Endothelial cell of umbilical vein (primary cell): ENCODE data around the gene APBB1. TPM values are rescaled to one million over a fixed set of nuclear protein-coding genes. Genes with fewer than 3 reads are reported as not detected.

Source experiments
- BruUV-seq: library from RNA; stranded (reverse); fragments of 400-500 nt; replicated peaks from 2 replicates; lab custom pipeline; 2021; lab: Mats Ljungman, UMichigan
- CTCF ChIA-PET: fragments of 300-600, 350-600 bp; sonication (Branson Sonifier 250); formaldehyde crosslinking; loops from one replicate; lab custom pipeline; 2021; ENCODE audit warnings: antibody characterized with exemption, inconsistent platforms; lab: Charles Lee
- POLR2A ChIA-PET: fragments of 300-600, 350-600 bp; sonication (Branson Sonifier 250); formaldehyde crosslinking; loops from one replicate; lab custom pipeline; 2021; ENCODE audit warnings: antibody characterized with exemption, inconsistent platforms; lab: Charles Lee
- DNase-seq: peaks from one replicate; pipeline ENCODE4 v3.0.0-alpha.2; 2011; ENCODE audit warnings: low read depth, low spot score
- FAIRE-seq: peaks from 2 replicates; lab custom pipeline; 2011; peaks lifted over from hg19 to GRCh38; lab: Jason Lieb, UNC
- H2AFZ ChIP-seq: 2 replicates; pipeline ENCODE4 v1.6.0; 2012; ENCODE audit warnings: low read depth, low read length, control low read depth, inconsistent platforms
- H3K27ac ChIP-seq: 2 replicates; pipeline ENCODE4 v1.5.1; 2011; ENCODE audit warnings: low read depth, mild to moderate bottlenecking, control low read depth, low read length, moderate library complexity; ENCODE audit not compliant: insufficient read depth
- H3K27me3 ChIP-seq, 2 experiments: 2 replicates each; pipeline versions ENCODE4 v1.6.0 to v1.6.1; 2011; ENCODE audit warnings: low read length in 2 of 2, mixed read lengths in 1 of 2; ENCODE audit not compliant: control insufficient read depth in 2 of 2, insufficient read depth in 2 of 2
- H3K36me3 ChIP-seq, 2 experiments: 2 replicates in 1 of 2; 3 replicates in 1 of 2; pipeline ENCODE4 v1.5.1; 2011; ENCODE audit warnings: low read length in 2 of 2, mild to moderate bottlenecking in 1 of 2, moderate library complexity in 1 of 2; ENCODE audit not compliant: control insufficient read depth in 2 of 2, insufficient read depth in 2 of 2; ENCODE audit errors: extremely low read depth in 1 of 2
- H3K4me1 ChIP-seq: 3 replicates; pipeline ENCODE4 v1.5.1; 2011; ENCODE audit warnings: mild to moderate bottlenecking, low read length; ENCODE audit not compliant: control insufficient read depth, insufficient read depth; ENCODE audit errors: extremely low read depth
- H3K4me2 ChIP-seq: 2 replicates; pipeline ENCODE4 v1.6.1; 2011; ENCODE audit warnings: low read length, control low read depth, mixed read lengths; ENCODE audit not compliant: insufficient read depth
- H3K4me3 ChIP-seq, 3 experiments: fragments of 200-600 bp in 1 of 3; sonication (generic), shearing (Covaris generic) in 1 of 3; replicated peaks in 1 of 3; 2 replicates each; pipeline ENCODE4 v1.5.1; 2011 to 2016; ENCODE audit warnings: control low read depth in 3 of 3, low read length in 3 of 3, mild to moderate bottlenecking in 2 of 3, inconsistent platforms in 1 of 3, low read depth in 1 of 3, moderate library complexity in 1 of 3; ENCODE audit not compliant: insufficient read depth in 1 of 3
- H3K79me2 ChIP-seq: 2 replicates; pipeline ENCODE4 v1.6.0; 2012; ENCODE audit warnings: low read length, inconsistent platforms; ENCODE audit not compliant: control insufficient read depth, insufficient read depth
- H3K9ac ChIP-seq: replicated peaks from 2 replicates; pipeline ENCODE3; 2011; ENCODE audit warnings: low read length, control low read depth; ENCODE audit not compliant: insufficient read depth; ENCODE audit errors: extremely low read depth
- H3K9me1 ChIP-seq: replicated peaks from 3 replicates; pipeline ENCODE4 v1.6.0; 2011; ENCODE audit warnings: mild to moderate bottlenecking, low read length; ENCODE audit not compliant: control insufficient read depth, insufficient read depth; ENCODE audit errors: extremely low read depth
- H3K9me3 ChIP-seq: replicated peaks from 2 replicates; pipeline ENCODE4 v1.5.1; 2012; ENCODE audit warnings: low read length, inconsistent platforms; ENCODE audit not compliant: control insufficient read depth, insufficient read depth
- H4K20me1 ChIP-seq: replicated peaks from 2 replicates; pipeline ENCODE3; 2011; ENCODE audit warnings: mild to moderate bottlenecking, low read length; ENCODE audit not compliant: control insufficient read depth, insufficient read depth; ENCODE audit errors: extremely low read depth
- CTCF ChIP-seq, 2 donors: IDR thresholded peaks; 1 replicate in 1 of 2; 2 replicates in 1 of 2; pipeline ENCODE4 v1.5.1; 2011; ENCODE audit warnings: low read length in 2 of 2, mild to moderate bottlenecking in 2 of 2, moderate library complexity in 2 of 2, control low read depth in 1 of 2, inconsistent platforms in 1 of 2, low read depth in 1 of 2; ENCODE audit not compliant: insufficient read depth in 1 of 2; ENCODE audit errors: extremely low read depth in 1 of 2
- EZH2 ChIP-seq: IDR thresholded peaks from 2 replicates; pipeline ENCODE4 v1.6.1; 2012; ENCODE audit warnings: borderline replicate concordance, low read depth, mild to moderate bottlenecking, moderate library complexity, low read length, inconsistent platforms; ENCODE audit not compliant: severe bottlenecking
- FOS ChIP-seq: IDR thresholded peaks from 2 replicates; pipeline ENCODE4 v1.6.1; 2011; ENCODE audit warnings: mild to moderate bottlenecking, low read length, moderate library complexity, borderline replicate concordance; ENCODE audit not compliant: insufficient read depth
- GATA2 ChIP-seq: IDR thresholded peaks from 2 replicates; pipeline ENCODE4 v1.7.0; 2011; ENCODE audit warnings: low read depth, mild to moderate bottlenecking, moderate library complexity, mixed read lengths, low read length; ENCODE audit not compliant: insufficient read length, insufficient read depth
- JUN ChIP-seq: IDR thresholded peaks from 2 replicates; pipeline ENCODE4 v1.6.1; 2011; ENCODE audit warnings: borderline replicate concordance, low read depth; ENCODE audit not compliant: insufficient read length, insufficient read depth
- MAX ChIP-seq: IDR thresholded peaks from 2 replicates; pipeline ENCODE4 v1.6.1; 2011; ENCODE audit not compliant: insufficient read depth, insufficient read length
- MYC ChIP-seq: IDR thresholded peaks from one replicate; pipeline ENCODE4 v1.6.1; 2011; ENCODE audit warnings: mild to moderate bottlenecking, low read depth, low read length
- POLR2A ChIP-seq: IDR thresholded peaks from 2 replicates; pipeline ENCODE4 v1.6.1; 2012; ENCODE audit warnings: low read depth, mild to moderate bottlenecking, control low read depth, low read length
- POLR2AphosphoS5 ChIP-seq: IDR thresholded peaks from 2 replicates; pipeline ENCODE4 v1.6.1; 2012; ENCODE audit warnings: low read depth, mild to moderate bottlenecking, control low read depth, low read length, moderate library complexity; ENCODE audit not compliant: insufficient read depth
- dilution Hi-C: fragments of 300-500 bp; cut with MboI; formaldehyde crosslinking; loops from one replicate; pipeline ENCODE4 v1.15.0; 2019; ENCODE audit warnings: low sequenced_read_pairs; ENCODE audit not compliant: extremely low pct_ligation_motif_present
- intact Hi-C: fragments of 100-400 bp; cut with micrococcal nuclease; formaldehyde crosslinking; loops from one replicate; pipeline ENCODE4 v1.10.0; 2022
- polyA plus RNA-seq, 4 experiments: library from polyadenylated mRNA; depleted of rRNA in 3 of 4; stranded (reverse) in 3 of 4; unstranded in 1 of 4; fragments of >200 nt; gene quantifications; 2 replicates each; pipeline versions ENCODE4 v1.2.1 to v1.2.3, GENCODE V29; 2011 to 2012; ENCODE audit warnings: missing spikeins in 1 of 4
- total RNA-seq: library from RNA; stranded (reverse); gene quantifications from 2 replicates; pipeline ENCODE4 v1.2.3, GENCODE V29; 2021

APBB1 gene
- total and polyA plus RNA-seq, 2 donors (not counting 3 experiments of a cell fraction or from before 2014, with no cell fraction given): 48.0 to 63.5 TPM

- Histone ChIP-seq H3K27me3 (peaks cover 0 to 2% of the 10 kb centered on the region in 2 experiments), H2AFZ (no peak overlapping the region), H3K4me2 (no peak overlapping the region), H3K4me3 (no peak overlapping the region), H3K27ac (no peak overlapping the region), H3K4me1 (peaks cover 9% of the 10 kb centered on the region), H3K9me3 (no peaks in the 10 kb centered on the region), H3K36me3 (no peaks in the 10 kb centered on the region), H3K79me2 (no peaks in the 10 kb centered on the region), H3K9ac (no peak overlapping the region), H3K9me1 (no peaks in the 10 kb centered on the region), H4K20me1 (no peaks in the 10 kb centered on the region)
- intact Hi-C loops: no loop called here
- dilution Hi-C loops: no loop called here
- POLR2A ChIA-PET: no interaction called here
- CTCF ChIA-PET: interaction anchor here (0.8 to 1.0 kb wide), 5 partner anchors 38 to 365 kb away, joined by 3 to 4 read pairs (median 3); no protein-coding TSS in a partner anchor
- no peak for DNase-seq
- FAIRE-seq: no peak
- TF ChIP-seq CTCF (IDR thresholded peaks at IDR 0.05; ENCODE audit: extremely low read depth in 1 of 2, insufficient read depth in 1 of 2, low read depth in 1 of 2, low read length in 2 of 2) (no peak), FOS (no peak), MYC (no peak), EZH2 (no peak), GATA2 (no peak), JUN (no peak), MAX (no peak), POLR2AphosphoS5 (no peak), POLR2A (no peak)
- no TSS peak for BruUV-seq
Measured at GRCh38 chr11:6357222-6357621, 61.7 kb downstream of the APBB1 start.
